NCI-H146 treated with DMSO at 0.1 percent for 48 hours (cell line): ENCODE data around the gene TNNI2.
"Not testable (repeated sequence)": the region's sequence is repeated elsewhere in the genome, so short reads cannot be mapped to it uniquely, and the experiment has no call there.

ENCODE experiments used
- DNase-seq: peaks from one replicate; lab custom pipeline; 2025; ENCODE audit not compliant: unreplicated experiment; lab: John Stamatoyannopoulos, UW

Gene TNNI2

GRCh38 chr11:1872267-1872985 is 33.6 kb downstream of the TNNI2 start:
- no peak for DNase-seq

- no peak for DNase-seq
These were observed 34.4 kb downstream of the TNNI2 start for GRCh38 chr11:1873048-1873812.

GRCh38 chr11:1873813-1874150 is 35.0 kb downstream of the TNNI2 start:
- not testable (repeated sequence) for DNase-seq

GRCh38 chr11:1874441-1875092 is 35.8 kb downstream of the TNNI2 start:
- DNase-seq, result not testable (repeated sequence)

- DNase-seq, result no peak
These were observed 36.5 kb downstream of the TNNI2 start for GRCh38 chr11:1875093-1875850.

GRCh38 chr11:1875851-1876301 is 37.1 kb downstream of the TNNI2 start:
- DNase-seq, result not testable (repeated sequence)

GRCh38 chr11:1876361-1877063 is 37.7 kb downstream of the TNNI2 start:
- DNase-seq, result no peak

- no peak for DNase-seq
These were observed 38.7 kb downstream of the TNNI2 start for GRCh38 chr11:1877211-1878136.

GRCh38 chr11:1878137-1879031 is 39.6 kb downstream of the TNNI2 start:
- no peak for DNase-seq

- DNase-seq, result no peak
These were observed 40.7 kb downstream of the TNNI2 start for GRCh38 chr11:1879342-1879940.

GRCh38 chr11:1879941-1880720 is 41.4 kb downstream of the TNNI2 start:
- no peak for DNase-seq

- DNase-seq, result no peak
These were observed 42.1 kb downstream of the TNNI2 start for GRCh38 chr11:1880746-1881441.

- DNase-seq, result no peak
These were observed 42.9 kb downstream of the TNNI2 start for GRCh38 chr11:1881442-1882264.

GRCh38 chr11:1882265-1883238 is 43.8 kb downstream of the TNNI2 start:
- peak; percentile 11 for DNase-seq
